Measurements from ENCODE around the gene ANKS1B. TPM values are rescaled to one million over a fixed set of nuclear protein-coding genes. Genes with fewer than 3 reads are reported as not detected.
"Not testable (repeated sequence)": the region's sequence is repeated elsewhere in the genome, so short reads cannot be mapped to it uniquely, and the experiment has no call there.

Gene ANKS1B
- total RNA-seq, 6 experiments from 2014 or later: 0.31 to 0.66 (median 0.37) TPM

DNA sequence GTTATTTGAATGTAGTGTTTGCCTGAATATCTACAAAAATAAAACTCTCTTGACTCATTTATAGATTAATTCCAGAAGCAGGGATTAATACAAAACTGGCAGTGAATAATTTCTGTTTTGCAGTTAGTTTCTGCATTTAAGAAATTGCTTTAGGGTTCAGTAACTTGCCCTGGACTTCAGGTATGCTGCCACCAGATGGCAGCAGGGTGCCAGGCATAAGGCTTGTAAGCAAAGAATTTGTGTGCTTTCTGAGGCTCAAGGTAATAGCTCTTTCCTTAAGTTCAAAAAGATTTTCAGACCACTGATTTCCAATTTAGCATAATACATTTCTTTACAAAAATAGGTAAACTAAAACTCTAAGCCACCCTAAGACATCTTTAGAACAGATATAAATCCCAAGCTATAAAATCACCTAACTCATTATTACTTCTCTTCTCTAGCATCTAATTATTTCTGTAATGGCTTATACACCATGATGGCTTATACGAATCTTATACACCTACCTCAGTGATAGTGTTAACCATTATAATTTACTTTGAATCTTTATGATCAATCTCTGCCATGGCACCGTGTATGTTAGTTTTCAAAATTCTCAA is 941.3 kb downstream of the ANKS1B start:
- H3K4me3 Mint-ChIP-seq: no peak overlapping the region
- peak; percentile 43 for DNase-seq

DNA sequence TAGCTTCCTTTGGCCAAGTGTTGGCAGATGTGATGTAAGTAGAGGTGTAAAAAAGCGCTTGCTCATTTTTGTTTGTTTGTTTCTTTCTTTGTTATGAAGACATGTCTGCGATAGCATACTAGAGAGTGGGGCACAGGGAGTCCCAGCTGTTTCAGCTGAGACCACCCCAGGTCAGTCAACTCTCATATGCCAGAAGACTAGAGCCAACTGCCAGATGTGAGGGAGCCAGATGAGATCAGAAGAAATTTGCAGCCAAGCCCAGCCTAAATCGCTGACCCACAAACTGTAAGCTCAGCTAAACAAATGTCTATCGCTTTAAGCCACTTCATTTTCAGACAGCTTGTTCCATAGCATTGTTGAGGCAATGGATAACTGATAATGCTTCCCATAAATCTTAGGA is 942.5 kb downstream of the ANKS1B start:
- Mint-ChIP-seq H3K27me3 (ENCODE audit: insufficient read depth) (no peaks in the 10 kb centered on the region), H3K27ac (no peak overlapping the region), H3K36me3 (ENCODE audit: low read depth) (peaks cover 4% of the 10 kb centered on the region; the same call in 1 of the 2 replicates), H3K4me3 (no peak overlapping the region), H3K9me3 (peaks cover 27% of the 10 kb centered on the region), H3K4me1 (ENCODE audit: low read depth) (no peaks in the 10 kb centered on the region)
- no peak for DNase-seq
- TF ChIP-seq, protein P1, sequence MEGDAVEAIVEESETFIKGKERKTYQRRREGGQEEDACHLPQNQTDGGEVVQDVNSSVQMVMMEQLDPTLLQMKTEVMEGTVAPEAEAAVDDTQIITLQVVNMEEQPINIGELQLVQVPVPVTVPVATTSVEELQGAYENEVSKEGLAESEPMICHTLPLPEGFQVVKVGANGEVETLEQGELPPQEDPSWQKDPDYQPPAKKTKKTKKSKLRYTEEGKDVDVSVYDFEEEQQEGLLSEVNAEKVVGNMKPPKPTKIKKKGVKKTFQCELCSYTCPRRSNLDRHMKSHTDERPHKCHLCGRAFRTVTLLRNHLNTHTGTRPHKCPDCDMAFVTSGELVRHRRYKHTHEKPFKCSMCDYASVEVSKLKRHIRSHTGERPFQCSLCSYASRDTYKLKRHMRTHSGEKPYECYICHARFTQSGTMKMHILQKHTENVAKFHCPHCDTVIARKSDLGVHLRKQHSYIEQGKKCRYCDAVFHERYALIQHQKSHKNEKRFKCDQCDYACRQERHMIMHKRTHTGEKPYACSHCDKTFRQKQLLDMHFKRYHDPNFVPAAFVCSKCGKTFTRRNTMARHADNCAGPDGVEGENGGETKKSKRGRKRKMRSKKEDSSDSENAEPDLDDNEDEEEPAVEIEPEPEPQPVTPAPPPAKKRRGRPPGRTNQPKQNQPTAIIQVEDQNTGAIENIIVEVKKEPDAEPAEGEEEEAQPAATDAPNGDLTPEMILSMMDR (IDR thresholded peaks at IDR 0.05): no peak

More for the DNA sequence above, 941.3 kb downstream of the ANKS1B start:
- Mint-ChIP-seq H3K27ac (no peak overlapping the region), H3K27me3 (ENCODE audit: insufficient read depth) (no peaks in the 10 kb centered on the region), H3K9me3 (peaks cover 34% of the 10 kb centered on the region), H3K4me1 (ENCODE audit: low read depth) (no peaks in the 10 kb centered on the region), H3K36me3 (ENCODE audit: low read depth) (peaks cover 4% of the 10 kb centered on the region; the same call in 1 of the 2 replicates)
- TF ChIP-seq, protein P1 (IDR thresholded peaks at IDR 0.05): peak; percentile 89

DNA sequence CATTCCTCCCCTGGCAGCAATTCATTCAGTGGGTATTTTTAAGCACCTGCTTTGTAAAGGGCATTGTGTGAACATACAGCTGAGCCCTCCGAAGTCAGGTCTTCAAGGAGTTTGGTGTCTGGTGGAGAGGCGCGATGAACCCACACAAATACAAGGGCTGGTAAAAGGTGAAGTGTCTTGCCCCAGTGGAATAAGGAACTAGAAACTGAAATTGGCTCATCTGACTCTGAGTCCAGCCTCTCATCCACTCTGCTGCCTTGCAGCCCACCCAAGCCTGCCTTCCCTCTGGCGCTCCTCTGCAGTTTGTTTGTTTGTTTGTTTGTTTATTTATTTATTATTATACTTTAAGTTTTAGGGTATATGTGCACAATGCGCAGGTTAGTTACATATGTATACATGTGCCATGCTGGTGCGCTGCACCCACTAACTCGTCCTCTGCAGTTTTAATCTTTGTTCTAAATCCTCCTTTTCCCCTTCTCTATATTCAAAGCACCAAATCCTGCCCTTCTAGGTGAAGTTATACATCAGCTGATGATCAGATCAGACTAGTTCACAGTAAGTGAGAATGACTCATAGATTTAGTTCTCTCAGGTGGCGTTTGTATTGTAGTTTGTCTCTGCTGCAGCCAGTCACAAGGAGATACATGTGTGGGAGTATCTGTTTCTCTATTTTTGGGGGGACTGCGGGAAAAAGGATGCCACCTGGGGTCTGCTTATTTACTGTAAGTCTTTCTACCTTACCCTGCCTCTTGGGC is 945.2 kb downstream of the ANKS1B start:
- DNase-seq: no peak
- Mint-ChIP-seq H3K4me3 (no peak overlapping the region), H3K4me1 (ENCODE audit: low read depth) (no peaks in the 10 kb centered on the region), H3K27me3 (ENCODE audit: insufficient read depth) (no peaks in the 10 kb centered on the region), H3K27ac (no peak overlapping the region), H3K9me3 (peaks cover 11% of the 10 kb centered on the region), H3K36me3 (ENCODE audit: low read depth) (no peaks in the 10 kb centered on the region)
- TF ChIP-seq, protein P1 (IDR thresholded peaks at IDR 0.05): no peak

DNA sequence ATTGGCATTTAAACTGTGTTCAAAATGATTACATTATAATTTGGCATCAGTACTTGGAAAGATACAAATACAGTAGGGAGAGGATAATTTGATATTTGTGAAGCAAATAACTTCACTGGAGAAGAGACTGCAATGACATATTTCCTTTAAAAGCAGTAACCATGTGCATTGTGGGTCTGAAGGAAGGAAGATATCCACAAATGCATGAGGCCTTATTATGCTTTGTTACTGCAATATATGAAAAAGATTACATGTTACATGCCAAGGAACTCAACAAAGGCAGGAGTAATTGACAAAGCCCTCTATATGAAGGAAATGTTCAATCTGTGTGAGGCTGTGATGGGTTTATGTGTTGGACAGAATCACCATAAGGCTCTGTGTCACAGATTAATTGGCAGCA is 948.2 kb downstream of the ANKS1B start:
- H3K27ac Mint-ChIP-seq: no peak overlapping the region
- H3K36me3 Mint-ChIP-seq (ENCODE audit: low read depth): no peaks in the 10 kb centered on the region
- H3K9me3 Mint-ChIP-seq: peaks cover 24% of the 10 kb centered on the region
- H3K4me1 Mint-ChIP-seq (ENCODE audit: low read depth): no peaks in the 10 kb centered on the region
- TF ChIP-seq, protein P1 (IDR thresholded peaks at IDR 0.05): no peak
- DNase-seq: no peak
- no peak overlapping the region for H3K4me3 Mint-ChIP-seq
- H3K27me3 Mint-ChIP-seq (ENCODE audit: insufficient read depth): no peaks in the 10 kb centered on the region

DNA sequence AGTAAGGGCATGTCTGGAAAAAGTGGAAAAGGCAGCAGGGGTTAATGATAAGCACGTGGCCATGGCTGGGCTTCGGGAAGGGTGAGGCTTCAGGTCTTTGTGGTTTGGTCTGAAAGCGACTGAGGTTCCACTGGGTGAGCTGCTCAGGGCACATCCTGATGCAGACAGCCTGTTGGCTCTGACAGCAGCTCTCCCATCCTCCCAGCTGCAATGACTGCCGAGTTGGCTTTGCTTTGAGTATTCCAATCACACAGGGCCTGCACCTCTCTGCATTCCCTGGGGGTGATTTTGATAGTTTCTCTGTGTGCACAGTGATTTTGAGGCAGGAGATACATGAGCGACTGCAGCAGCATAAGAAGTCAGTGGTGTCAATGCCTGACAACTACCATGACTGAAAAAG is 948.9 kb downstream of the ANKS1B start:
- Mint-ChIP-seq H3K36me3 (ENCODE audit: low read depth) (no peaks in the 10 kb centered on the region), H3K4me1 (ENCODE audit: low read depth) (no peaks in the 10 kb centered on the region), H3K27ac (no peak overlapping the region), H3K4me3 (no peak overlapping the region), H3K27me3 (ENCODE audit: insufficient read depth) (no peaks in the 10 kb centered on the region), H3K9me3 (peaks cover 27% of the 10 kb centered on the region)
- no peak for DNase-seq
- TF ChIP-seq, protein P1 (IDR thresholded peaks at IDR 0.05): no peak

DNA sequence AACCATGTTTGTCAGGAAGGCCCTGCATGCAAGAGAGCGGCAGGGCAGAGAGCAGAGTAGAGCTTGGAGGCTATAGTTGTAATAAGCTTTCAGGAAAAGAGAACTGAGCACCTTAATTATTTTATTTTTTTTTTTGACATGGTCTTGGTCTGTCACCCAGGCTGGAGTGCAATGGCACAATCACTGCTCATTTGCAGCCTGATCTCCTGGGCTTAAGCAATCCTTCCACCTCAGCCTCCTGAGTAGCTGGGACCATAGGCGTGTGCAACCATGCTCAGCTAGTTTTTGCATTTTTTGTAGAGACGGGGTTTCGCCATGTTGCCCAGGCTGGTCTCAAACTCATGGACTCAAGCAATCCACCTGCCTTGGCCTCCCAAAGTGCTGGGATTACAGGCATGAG is 950.5 kb downstream of the ANKS1B start:
- not testable (repeated sequence) for H3K4me1 Mint-ChIP-seq (ENCODE audit: low read depth); H3K4me3 Mint-ChIP-seq; H3K27me3 Mint-ChIP-seq (ENCODE audit: insufficient read depth); H3K36me3 Mint-ChIP-seq (ENCODE audit: low read depth); DNase-seq; H3K27ac Mint-ChIP-seq
- peaks cover 33% of the 10 kb centered on the region for H3K9me3 Mint-ChIP-seq
